HG03442 (cell line): ENCODE measurements around the gene CAMK2B.

Source experiments
- ATAC-seq: cut with Tn5 transposase; IDR thresholded peaks from one replicate; pipeline ENCODE4 v1.9.1; 2021; ENCODE audit warnings: mild to moderate bottlenecking, moderate library complexity; ENCODE audit not compliant: unreplicated experiment

CAMK2B gene

GRCh38 chr7:44288381-44288685 is 37.1 kb downstream of the CAMK2B start:
- ATAC-seq, result no peak

- no peak for ATAC-seq
Observed at GRCh38 chr7:44287488-44288380, 37.7 kb downstream of the CAMK2B start.

- ATAC-seq, result no peak
Observed at GRCh38 chr7:44286618-44287487, 38.5 kb downstream of the CAMK2B start.

DNA sequence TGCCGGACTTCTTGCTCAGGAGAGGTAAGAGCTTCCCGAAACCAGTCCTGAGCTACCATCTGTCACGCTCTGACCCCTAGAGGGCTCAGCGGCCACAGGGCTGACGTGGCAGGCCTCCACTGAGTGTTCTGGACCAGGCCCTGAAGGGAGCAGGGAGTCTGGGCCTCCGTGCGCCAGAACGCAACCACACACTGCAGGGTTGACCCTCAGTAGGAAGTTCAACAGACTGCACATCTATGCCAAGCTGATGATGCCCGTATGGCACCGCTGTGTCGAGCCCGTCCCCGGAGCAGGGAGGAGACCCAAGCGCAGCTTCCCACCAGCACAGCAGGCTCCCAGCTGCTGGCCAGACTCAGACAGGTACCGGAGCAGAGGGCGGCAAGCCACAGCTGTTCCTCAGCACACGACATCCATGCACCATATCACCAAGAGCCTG is 39.2 kb downstream of the CAMK2B start:
- no peak for ATAC-seq

DNA sequence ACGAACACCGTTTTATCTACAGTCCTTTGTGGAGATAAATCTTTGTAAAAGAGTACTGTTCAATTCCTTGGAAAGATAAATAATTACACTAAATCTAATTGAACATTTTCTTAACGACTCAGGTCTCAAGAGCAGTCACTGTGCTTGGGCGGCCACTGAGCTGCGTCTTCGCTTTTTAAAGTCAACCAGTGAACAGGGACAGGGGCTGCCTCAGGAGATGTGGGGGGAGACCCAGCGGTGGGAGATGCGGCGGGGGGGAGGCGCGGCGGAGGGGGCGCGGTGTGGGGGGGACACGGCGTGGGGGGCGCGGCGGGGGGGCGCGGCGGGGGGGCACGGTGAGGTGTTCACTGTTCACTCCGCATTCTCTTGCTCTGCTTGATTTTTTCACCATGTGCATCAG is 39.8 kb downstream of the CAMK2B start:
- ATAC-seq, result no peak

DNA sequence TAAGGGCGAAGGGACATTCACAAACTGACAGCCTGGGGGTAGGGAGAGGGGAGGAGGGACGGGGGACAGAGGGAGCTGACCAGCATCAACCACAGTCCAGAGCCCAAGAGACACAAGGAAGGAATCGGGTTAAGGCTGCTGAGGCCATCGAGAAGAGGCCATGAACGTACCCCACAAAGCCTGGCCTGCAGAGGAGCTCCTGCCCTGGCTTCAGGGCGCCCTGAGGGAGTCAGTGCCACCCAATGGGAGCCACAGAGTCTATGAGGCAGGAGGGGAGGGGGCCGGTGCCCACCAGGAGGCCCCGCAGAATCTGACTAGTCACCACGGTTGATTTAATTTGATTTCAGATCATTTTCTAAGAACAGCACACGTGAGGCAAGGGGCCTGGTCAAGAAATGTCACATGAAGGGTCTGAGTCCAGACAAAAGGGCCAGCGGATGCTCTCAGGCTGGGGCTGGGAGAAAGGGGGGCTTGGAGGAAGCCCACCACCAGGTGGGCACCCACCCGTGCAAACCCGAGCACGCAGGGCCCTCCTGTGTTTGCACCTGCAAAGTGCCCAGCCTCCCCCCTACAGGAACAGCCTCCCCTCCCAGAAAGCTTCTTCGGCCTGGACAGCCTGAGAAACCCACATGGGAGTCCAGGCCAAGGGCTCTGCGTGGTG is 40.4 kb downstream of the CAMK2B start:
- ATAC-seq, result no peak

DNA sequence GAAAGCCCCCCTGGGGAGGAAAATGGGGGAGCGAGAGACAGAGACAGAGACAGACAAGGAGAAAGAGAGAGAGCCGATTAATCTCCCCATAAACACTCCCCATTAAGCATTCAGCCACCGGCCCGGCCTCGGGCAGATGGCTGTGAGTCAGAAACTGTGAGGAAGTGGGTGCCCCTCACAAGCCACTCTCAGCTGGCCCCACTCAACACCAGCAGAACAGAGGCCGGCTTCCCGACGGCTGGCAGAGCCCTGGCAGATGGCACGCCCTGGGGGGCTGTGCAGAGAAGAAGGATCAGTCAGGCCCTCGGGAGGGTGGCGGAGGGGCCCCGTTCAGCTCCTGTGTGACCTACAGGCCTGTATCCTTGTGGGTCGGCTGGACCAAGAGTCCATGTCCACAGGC is 41.2 kb downstream of the CAMK2B start:
- ATAC-seq, result no peak

GRCh38 chr7:44283381-44284211 is 41.8 kb downstream of the CAMK2B start:
- no peak for ATAC-seq

DNA sequence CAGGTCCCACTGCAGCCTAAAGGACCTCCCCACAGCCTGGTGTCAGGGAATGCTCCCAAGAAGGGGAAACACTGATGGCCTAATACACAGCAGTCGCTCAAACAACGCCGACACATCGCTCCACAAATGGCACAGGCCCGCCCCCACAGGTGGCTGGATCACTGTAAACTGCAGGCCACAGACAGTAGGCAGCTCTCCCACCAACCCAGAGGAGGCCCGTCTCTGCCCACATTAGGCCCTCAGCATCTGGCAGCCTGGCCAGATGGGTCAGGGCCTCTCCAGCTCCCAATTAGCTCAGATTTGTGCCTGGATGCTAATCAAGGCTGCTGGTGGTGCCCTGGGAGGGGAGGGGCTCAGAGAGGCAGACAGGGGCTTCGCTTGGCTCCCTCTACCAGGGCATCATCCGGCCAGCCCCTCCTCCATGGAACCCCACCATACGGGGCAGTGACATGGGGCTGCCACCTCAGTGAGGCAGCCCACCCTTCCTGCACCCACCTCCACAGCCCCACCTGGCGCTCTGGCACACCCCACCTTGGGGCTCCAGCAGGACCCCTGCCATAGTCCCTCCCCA is 42.7 kb downstream of the CAMK2B start:
- no peak for ATAC-seq

- ATAC-seq, result no peak
Observed at GRCh38 chr7:44281811-44282600, 43.4 kb downstream of the CAMK2B start.

GRCh38 chr7:44280993-44281721 is 44.2 kb downstream of the CAMK2B start:
- ATAC-seq, result no peak

- no peak for ATAC-seq
Observed at GRCh38 chr7:44280636-44280992, 44.8 kb downstream of the CAMK2B start.

- ATAC-seq, result no peak
Observed at GRCh38 chr7:44279731-44280505, 45.5 kb downstream of the CAMK2B start.

DNA sequence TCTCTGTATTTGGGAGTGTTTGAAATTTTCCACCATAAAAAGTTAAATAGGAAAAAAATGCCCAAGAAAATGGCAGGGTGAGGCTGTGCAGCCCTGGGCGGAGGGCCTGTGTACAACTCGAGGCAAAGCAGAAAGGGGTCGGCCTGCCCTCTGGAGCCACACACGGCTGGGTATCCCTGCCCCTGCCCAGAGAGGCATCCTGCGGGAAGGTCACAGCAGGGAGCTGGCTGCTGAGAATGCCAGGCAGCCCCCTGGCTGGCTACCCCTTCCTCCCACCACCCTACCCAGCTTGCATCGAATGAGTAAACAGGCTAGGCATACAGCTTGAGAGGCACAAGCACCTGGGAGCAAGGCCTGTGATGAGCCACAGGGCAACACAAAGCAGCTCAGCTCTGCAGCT is 46.1 kb downstream of the CAMK2B start:
- no peak for ATAC-seq

DNA sequence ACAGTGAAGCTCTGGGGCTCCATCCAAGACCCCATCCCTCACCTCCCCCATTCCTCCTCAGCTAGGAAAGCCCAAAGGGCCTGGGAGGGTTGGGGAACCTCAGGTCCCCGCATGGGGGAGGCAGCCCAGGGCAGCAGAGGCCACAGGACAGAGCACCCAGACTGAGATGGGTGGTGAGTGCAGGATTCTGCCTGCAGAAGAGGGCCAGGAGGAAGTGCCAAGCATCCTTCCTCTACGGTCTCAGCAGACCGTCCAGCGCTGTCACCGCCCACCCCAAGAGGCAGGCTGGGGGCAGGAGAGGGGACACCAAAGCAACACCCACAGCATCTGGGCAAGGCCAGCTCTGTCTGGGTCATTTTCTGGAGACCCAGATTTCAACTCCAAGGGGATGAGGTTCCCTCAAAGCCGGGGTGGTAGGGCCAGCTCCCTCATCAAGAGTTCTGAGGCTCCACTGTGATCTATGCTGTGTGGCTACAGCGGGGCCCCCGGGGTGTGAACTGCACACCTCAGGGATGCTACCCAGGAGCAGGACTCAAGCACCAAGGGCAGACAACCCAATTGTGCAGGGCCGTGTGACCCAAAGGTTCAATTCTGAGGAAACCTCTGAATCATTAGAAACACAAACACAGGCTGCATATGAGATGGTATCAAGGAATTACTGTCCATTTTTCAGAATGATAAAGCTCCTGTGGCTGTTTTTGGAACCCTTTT is 46.8 kb downstream of the CAMK2B start:
- no peak for ATAC-seq

DNA sequence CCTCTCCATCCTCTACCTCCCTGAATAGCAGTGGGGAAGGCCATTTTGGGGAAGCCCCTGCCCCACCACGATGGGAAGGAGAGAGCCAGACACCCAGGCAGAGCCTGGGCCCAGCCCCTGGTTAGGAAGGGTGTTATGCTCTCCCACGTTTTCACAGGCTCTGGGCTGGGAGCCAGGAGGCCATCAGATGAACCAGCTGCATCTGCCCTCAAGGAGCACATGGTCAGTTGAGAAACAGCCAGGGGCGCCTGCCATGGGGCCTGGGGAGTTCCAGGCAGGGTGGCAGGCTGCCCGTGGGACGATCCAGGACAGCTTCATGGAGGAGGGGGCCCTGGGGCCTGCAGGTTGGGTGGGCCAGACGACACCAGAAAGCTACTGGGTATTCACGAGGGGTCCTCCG is 47.5 kb downstream of the CAMK2B start:
- no peak for ATAC-seq

DNA sequence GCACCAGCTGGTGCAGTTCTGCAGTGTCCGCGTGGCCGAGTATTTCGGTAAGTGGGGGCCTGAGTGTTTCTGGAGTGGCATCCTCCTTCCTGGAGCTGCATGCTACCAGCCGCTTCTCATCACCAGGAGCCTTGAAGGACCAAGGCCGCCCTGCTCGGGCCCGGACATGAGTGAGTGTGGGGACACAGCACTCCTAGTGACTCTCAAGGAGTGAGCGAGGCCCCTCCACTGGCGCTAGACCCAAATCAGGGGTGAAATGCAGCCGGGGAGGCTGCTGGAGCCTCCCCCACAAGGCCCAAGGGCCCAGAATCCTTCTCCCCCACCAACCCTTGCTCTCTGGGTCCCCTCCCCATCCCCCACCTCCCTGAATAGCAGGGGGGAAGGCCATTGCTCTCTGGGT is 48.0 kb downstream of the CAMK2B start:
- ATAC-seq, result no peak
